Occipital lobe (tissue), 2 donors: ENCODE measurements around the gene PPM1H. TPM values are rescaled to one million over a fixed set of nuclear protein-coding genes. Genes with fewer than 3 reads are reported as not detected.

Source experiments
- DNase-seq: peaks from one replicate; lab custom pipeline; 2025; lab: John Stamatoyannopoulos, UW
- total RNA-seq: library from RNA; depleted of rRNA; stranded (reverse); fragments of >200 nt; gene quantifications from one replicate; pipeline ENCODE4 v1.2.3, GENCODE V29; 2014

Gene PPM1H
- total RNA-seq, 1 donor from 2014 or later: 10.6 TPM

- no peak for DNase-seq
Observed at GRCh38 chr12:62800707-62801400, 134.1 kb downstream of the PPM1H start.

- DNase-seq: no peak
Observed at GRCh38 chr12:62799766-62800406, 135.1 kb downstream of the PPM1H start.

GRCh38 chr12:62799126-62799736 is 135.7 kb downstream of the PPM1H start:
- DNase-seq: no peak

- no peak for DNase-seq
Observed at GRCh38 chr12:62794218-62794583, 140.7 kb downstream of the PPM1H start.

- DNase-seq: peak; percentile 80
Observed at GRCh38 chr12:62793256-62794217, 141.4 kb downstream of the PPM1H start.

GRCh38 chr12:62792236-62792870 is 142.6 kb downstream of the PPM1H start:
- DNase-seq: no peak

- no peak for DNase-seq
Observed at GRCh38 chr12:62789851-62790250, 145.1 kb downstream of the PPM1H start.

GRCh38 chr12:62787611-62788010 is 147.3 kb downstream of the PPM1H start:
- DNase-seq: no peak

- no peak for DNase-seq
Observed at GRCh38 chr12:62787023-62787422, 147.9 kb downstream of the PPM1H start.

- no peak for DNase-seq
Observed at GRCh38 chr12:62785941-62786559, 148.9 kb downstream of the PPM1H start.

GRCh38 chr12:62784576-62784975 is 150.4 kb downstream of the PPM1H start:
- DNase-seq: no peak

GRCh38 chr12:62783881-62784280 is 151.1 kb downstream of the PPM1H start:
- DNase-seq: peak; percentile 49

- DNase-seq: no peak
Observed at GRCh38 chr12:62781136-62781880, 153.6 kb downstream of the PPM1H start.

GRCh38 chr12:62779488-62779887 is 155.5 kb downstream of the PPM1H start:
- DNase-seq: no peak

- no peak for DNase-seq
Observed at GRCh38 chr12:62778187-62778586, 156.8 kb downstream of the PPM1H start.

GRCh38 chr12:62776997-62777396 is 158.0 kb downstream of the PPM1H start:
- no peak for DNase-seq

- no peak for DNase-seq
Observed at GRCh38 chr12:62776575-62776974, 158.4 kb downstream of the PPM1H start.

- DNase-seq: no peak
Observed at GRCh38 chr12:62774794-62775193, 160.2 kb downstream of the PPM1H start.

GRCh38 chr12:62772416-62772955 is 162.5 kb downstream of the PPM1H start:
- DNase-seq: no peak

GRCh38 chr12:62771828-62772227 is 163.1 kb downstream of the PPM1H start:
- DNase-seq: no peak
